ENCODE data around the gene PIGU.

The PIGU gene

GRCh38 chr20:34636648-34637047 lies 40.2 kb downstream of the PIGU start:
- H3K9me3 ChIP-seq (ENCODE audit: control insufficient read depth, low read length): no peaks in the 10 kb centered on the region
- no peak overlapping the region for H3K4me3 ChIP-seq (ENCODE audit: extremely low read depth, insufficient read depth, low read length, poor library complexity, severe bottlenecking)
- 82 to 100% methylated on average over 1 to 2 of the region's 3 CpGs for WGBS, 2 experiments (ENCODE audit: insufficient coverage in 2 of 2)
- H3K4me1 ChIP-seq (ENCODE audit: control insufficient read depth, insufficient read depth, low read length, poor library complexity, severe bottlenecking): no peaks in the 10 kb centered on the region
- peaks cover 37% of the 10 kb centered on the region for H3K36me3 ChIP-seq (ENCODE audit: control insufficient read depth, insufficient read depth, low read length)
- H3K27ac ChIP-seq (ENCODE audit: low read depth, low read length, severe bottlenecking): no peak overlapping the region

GRCh38 chr20:34634392-34634791 lies 42.5 kb downstream of the PIGU start:
- H3K36me3 ChIP-seq (ENCODE audit: control insufficient read depth, insufficient read depth, low read length): peaks cover 37% of the 10 kb centered on the region
- no peak overlapping the region for H3K27ac ChIP-seq (ENCODE audit: low read depth, low read length, severe bottlenecking)
- no peak overlapping the region for H3K4me3 ChIP-seq (ENCODE audit: extremely low read depth, insufficient read depth, low read length, poor library complexity, severe bottlenecking)
- no peaks in the 10 kb centered on the region for H3K4me1 ChIP-seq (ENCODE audit: control insufficient read depth, insufficient read depth, low read length, poor library complexity, severe bottlenecking)
- WGBS, 2 experiments (ENCODE audit: insufficient coverage in 2 of 2): 78 to 86% methylated on average over 3 of the region's 3 CpGs
- no peaks in the 10 kb centered on the region for H3K9me3 ChIP-seq (ENCODE audit: control insufficient read depth, low read length)

- 100% methylated on average over 2 of the region's 3 CpGs; no CpG with 5 or more reads in 1 of the 2 experiments for WGBS, 2 experiments (ENCODE audit: insufficient coverage in 2 of 2)
- no peak overlapping the region for H3K27ac ChIP-seq (ENCODE audit: low read depth, low read length, severe bottlenecking)
These were observed 43.9 kb downstream of the PIGU start for GRCh38 chr20:34632870-34633452.

GRCh38 chr20:34629904-34630303 lies 47.0 kb downstream of the PIGU start:
- Histone ChIP-seq H3K36me3 (ENCODE audit: control insufficient read depth, insufficient read depth, low read length) (peaks cover 21% of the 10 kb centered on the region), H3K27ac (ENCODE audit: low read depth, low read length, severe bottlenecking) (no peak overlapping the region), H3K4me1 (ENCODE audit: control insufficient read depth, insufficient read depth, low read length, poor library complexity, severe bottlenecking) (no peaks in the 10 kb centered on the region), H3K4me3 (ENCODE audit: extremely low read depth, insufficient read depth, low read length, poor library complexity, severe bottlenecking) (no peak overlapping the region), H3K9me3 (ENCODE audit: control insufficient read depth, low read length) (no peaks in the 10 kb centered on the region)
- WGBS, 2 experiments (ENCODE audit: insufficient coverage in 2 of 2): no CpG with 5 or more reads among the region's 1 CpG

More at GRCh38 chr20:34632870-34633452, 43.9 kb downstream of the PIGU start:
- no peaks in the 10 kb centered on the region for H3K9me3 ChIP-seq (ENCODE audit: control insufficient read depth, low read length)
- H3K4me1 ChIP-seq (ENCODE audit: control insufficient read depth, insufficient read depth, low read length, poor library complexity, severe bottlenecking): no peaks in the 10 kb centered on the region
- H3K4me3 ChIP-seq (ENCODE audit: extremely low read depth, insufficient read depth, low read length, poor library complexity, severe bottlenecking): no peak overlapping the region
- peaks cover 37% of the 10 kb centered on the region for H3K36me3 ChIP-seq (ENCODE audit: control insufficient read depth, insufficient read depth, low read length)

GRCh38 chr20:34629342-34629741 lies 47.5 kb downstream of the PIGU start:
- Histone ChIP-seq H3K27ac (ENCODE audit: low read depth, low read length, severe bottlenecking) (no peak overlapping the region), H3K4me3 (ENCODE audit: extremely low read depth, insufficient read depth, low read length, poor library complexity, severe bottlenecking) (no peak overlapping the region), H3K9me3 (ENCODE audit: control insufficient read depth, low read length) (no peaks in the 10 kb centered on the region), H3K36me3 (ENCODE audit: control insufficient read depth, insufficient read depth, low read length) (peaks cover 19% of the 10 kb centered on the region), H3K4me1 (ENCODE audit: control insufficient read depth, insufficient read depth, low read length, poor library complexity, severe bottlenecking) (no peaks in the 10 kb centered on the region)
- WGBS, 2 experiments (ENCODE audit: insufficient coverage in 2 of 2): 86 to 100% methylated on average over 1 of the region's 1 CpG

- 100% methylated on average over 1 of the region's 2 CpGs; no CpG with 5 or more reads in 1 of the 2 experiments for WGBS, 2 experiments (ENCODE audit: insufficient coverage in 2 of 2)
- H3K36me3 ChIP-seq (ENCODE audit: control insufficient read depth, insufficient read depth, low read length): peaks cover 8% of the 10 kb centered on the region
These were observed 48.9 kb downstream of the PIGU start for GRCh38 chr20:34628026-34628425.

GRCh38 chr20:34627458-34627857 lies 49.4 kb downstream of the PIGU start:
- WGBS, 2 experiments (ENCODE audit: insufficient coverage in 2 of 2): 96 to 100% methylated on average over 4 to 5 of the region's 5 CpGs
- Histone ChIP-seq H3K36me3 (ENCODE audit: control insufficient read depth, insufficient read depth, low read length) (peaks cover 8% of the 10 kb centered on the region), H3K9me3 (ENCODE audit: control insufficient read depth, low read length) (no peaks in the 10 kb centered on the region), H3K4me1 (ENCODE audit: control insufficient read depth, insufficient read depth, low read length, poor library complexity, severe bottlenecking) (no peaks in the 10 kb centered on the region), H3K4me3 (ENCODE audit: extremely low read depth, insufficient read depth, low read length, poor library complexity, severe bottlenecking) (no peak overlapping the region), H3K27ac (ENCODE audit: low read depth, low read length, severe bottlenecking) (no peak overlapping the region)

More at GRCh38 chr20:34628026-34628425, 48.9 kb downstream of the PIGU start:
- H3K4me3 ChIP-seq (ENCODE audit: extremely low read depth, insufficient read depth, low read length, poor library complexity, severe bottlenecking): no peak overlapping the region
- H3K4me1 ChIP-seq (ENCODE audit: control insufficient read depth, insufficient read depth, low read length, poor library complexity, severe bottlenecking): no peaks in the 10 kb centered on the region
- no peaks in the 10 kb centered on the region for H3K9me3 ChIP-seq (ENCODE audit: control insufficient read depth, low read length)
- no peak overlapping the region for H3K27ac ChIP-seq (ENCODE audit: low read depth, low read length, severe bottlenecking)

GRCh38 chr20:34626992-34627391 lies 49.9 kb downstream of the PIGU start:
- Histone ChIP-seq H3K36me3 (ENCODE audit: control insufficient read depth, insufficient read depth, low read length) (peaks cover 11% of the 10 kb centered on the region), H3K4me3 (ENCODE audit: extremely low read depth, insufficient read depth, low read length, poor library complexity, severe bottlenecking) (no peak overlapping the region), H3K4me1 (ENCODE audit: control insufficient read depth, insufficient read depth, low read length, poor library complexity, severe bottlenecking) (no peaks in the 10 kb centered on the region), H3K27ac (ENCODE audit: low read depth, low read length, severe bottlenecking) (no peak overlapping the region), H3K9me3 (ENCODE audit: control insufficient read depth, low read length) (no peaks in the 10 kb centered on the region)
- WGBS, 2 experiments (ENCODE audit: insufficient coverage in 2 of 2): no CpG with 5 or more reads among the region's 2 CpGs

GRCh38 chr20:34624629-34625028 lies 52.3 kb downstream of the PIGU start:
- peaks cover 11% of the 10 kb centered on the region for H3K36me3 ChIP-seq (ENCODE audit: control insufficient read depth, insufficient read depth, low read length)
- H3K4me1 ChIP-seq (ENCODE audit: control insufficient read depth, insufficient read depth, low read length, poor library complexity, severe bottlenecking): no peaks in the 10 kb centered on the region
- WGBS, 2 experiments (ENCODE audit: insufficient coverage in 2 of 2): 93 to 100% methylated on average over 1 to 3 of the region's 3 CpGs

GRCh38 chr20:34622821-34623451 lies 54.0 kb downstream of the PIGU start:
- WGBS, 2 experiments (ENCODE audit: insufficient coverage in 2 of 2): 94 to 95% methylated on average over 4 to 6 of the region's 6 CpGs
- peaks cover 11% of the 10 kb centered on the region for H3K36me3 ChIP-seq (ENCODE audit: control insufficient read depth, insufficient read depth, low read length)
- H3K4me1 ChIP-seq (ENCODE audit: control insufficient read depth, insufficient read depth, low read length, poor library complexity, severe bottlenecking): no peaks in the 10 kb centered on the region
- H3K4me3 ChIP-seq (ENCODE audit: extremely low read depth, insufficient read depth, low read length, poor library complexity, severe bottlenecking): no peak overlapping the region
- H3K9me3 ChIP-seq (ENCODE audit: control insufficient read depth, low read length): no peaks in the 10 kb centered on the region
- H3K27ac ChIP-seq (ENCODE audit: low read depth, low read length, severe bottlenecking): no peak overlapping the region

More at GRCh38 chr20:34624629-34625028, 52.3 kb downstream of the PIGU start:
- Histone ChIP-seq H3K4me3 (ENCODE audit: extremely low read depth, insufficient read depth, low read length, poor library complexity, severe bottlenecking) (no peak overlapping the region), H3K9me3 (ENCODE audit: control insufficient read depth, low read length) (no peaks in the 10 kb centered on the region), H3K27ac (ENCODE audit: low read depth, low read length, severe bottlenecking) (no peak overlapping the region)
